ENCODE results near the gene ACAP3.

The ACAP3 gene

GRCh38 chr1:1299686-1300351 is 7.9 kb downstream of the ACAP3 start:
- DNase-seq (ENCODE audit: low read depth): no peak

DNA sequence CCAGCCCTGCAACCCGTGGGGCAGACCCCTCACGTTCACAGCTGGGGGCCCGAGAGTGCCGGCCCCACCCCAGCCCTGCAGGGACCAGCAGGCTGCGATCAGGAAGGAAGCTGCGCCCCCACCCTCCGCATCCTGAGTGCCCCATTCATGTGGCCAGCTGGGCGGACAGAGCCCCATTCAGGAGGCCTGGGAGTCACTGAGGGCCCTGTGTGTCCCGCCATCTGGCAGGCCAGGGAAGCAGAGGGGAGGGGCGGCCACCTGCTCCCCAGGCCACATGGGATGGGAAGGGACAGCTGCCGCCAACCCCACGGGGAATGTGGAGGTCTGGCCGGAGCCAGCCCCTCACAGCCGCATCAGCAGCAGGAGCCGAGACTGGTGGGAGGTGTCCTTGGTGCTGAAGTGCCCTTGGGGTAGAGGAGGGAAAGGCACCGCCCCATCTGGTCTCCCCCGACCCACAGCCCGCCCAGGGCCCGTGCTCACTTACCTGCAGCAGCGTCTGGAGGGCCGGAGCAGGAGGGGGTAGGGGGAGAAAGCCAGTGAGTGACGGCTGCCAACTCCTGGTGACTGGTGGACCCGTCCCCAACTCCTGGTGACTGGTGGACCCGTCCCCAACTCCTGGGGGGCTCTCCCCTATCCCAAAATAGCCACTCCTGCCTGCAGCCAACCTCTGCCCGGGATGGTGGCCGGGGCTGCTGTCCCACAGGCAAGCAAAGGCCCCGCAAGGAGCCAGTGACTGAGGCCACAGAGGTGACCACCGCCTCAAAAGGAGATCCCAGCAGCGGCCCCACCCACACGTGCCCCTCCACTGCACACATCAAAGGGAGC is 8.7 kb downstream of the ACAP3 start:
- DNase-seq (ENCODE audit: low read depth): no peak

- no peak for DNase-seq (ENCODE audit: low read depth)
These were observed 9.8 kb downstream of the ACAP3 start for GRCh38 chr1:1297802-1298424.

GRCh38 chr1:1296070-1297061 is 11.4 kb downstream of the ACAP3 start:
- DNase-seq (ENCODE audit: low read depth): no peak

GRCh38 chr1:1295154-1295923 is 12.4 kb downstream of the ACAP3 start:
- DNase-seq (ENCODE audit: low read depth): no peak

DNA sequence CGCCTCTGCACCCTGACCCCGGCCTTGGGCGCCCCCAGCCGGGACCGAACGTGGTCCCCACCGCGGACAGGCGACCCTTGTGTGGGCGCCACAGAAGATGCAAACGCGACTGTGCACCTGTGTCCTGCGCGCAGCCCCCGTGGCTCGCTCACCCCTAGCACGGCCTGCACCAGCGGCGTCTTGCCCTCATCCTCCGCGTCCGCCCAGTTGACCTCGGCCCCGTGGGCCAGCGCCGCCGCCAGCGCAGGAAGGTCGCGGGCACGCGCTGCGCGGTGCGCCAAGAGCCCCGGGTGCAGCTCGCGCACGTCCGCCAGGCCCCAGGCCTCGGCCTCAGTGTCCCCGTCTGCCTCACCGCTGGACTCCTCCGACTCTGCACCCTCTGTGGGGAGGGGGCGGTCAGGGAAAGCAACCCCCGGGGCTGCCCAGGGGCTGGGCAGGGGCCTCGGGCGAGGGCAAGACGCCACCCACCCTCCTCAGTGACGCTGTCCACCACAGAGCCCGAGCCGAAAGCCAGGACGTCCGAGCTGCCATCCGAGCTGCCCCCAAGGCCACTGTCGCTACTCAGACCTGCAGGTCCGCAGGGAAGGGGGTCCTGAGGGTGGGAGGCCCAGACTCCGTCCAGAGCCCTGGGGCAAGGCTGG is 13.4 kb downstream of the ACAP3 start:
- DNase-seq (ENCODE audit: low read depth): no peak

- no peak for DNase-seq (ENCODE audit: low read depth)
These were observed 14.2 kb downstream of the ACAP3 start for GRCh38 chr1:1293263-1294249.

DNA sequence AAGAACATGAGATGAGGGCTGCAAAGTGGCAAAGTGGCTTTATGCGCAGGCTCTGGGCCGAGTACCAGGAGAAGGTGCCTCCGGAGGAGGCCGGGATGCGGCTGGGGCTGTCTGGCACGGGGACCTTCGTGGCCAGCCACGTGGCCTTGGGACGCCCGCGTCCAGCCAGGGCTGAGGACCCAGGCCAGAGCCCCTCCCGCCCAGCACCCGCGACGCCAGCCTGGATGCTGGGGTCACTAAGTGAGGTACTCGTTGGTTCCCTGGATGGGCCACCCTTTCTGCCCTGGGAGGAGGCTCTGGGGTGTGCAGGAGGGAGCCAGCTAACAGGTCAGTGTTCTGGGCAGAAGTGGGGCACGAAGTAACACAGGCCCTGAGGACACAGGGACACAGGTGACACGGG is 14.9 kb downstream of the ACAP3 start:
- DNase-seq (ENCODE audit: low read depth): no peak

- DNase-seq (ENCODE audit: low read depth): no peak
These were observed 15.3 kb downstream of the ACAP3 start for GRCh38 chr1:1292442-1292779.

GRCh38 chr1:1291548-1292441 is 15.9 kb downstream of the ACAP3 start:
- peak; percentile 35 for DNase-seq (ENCODE audit: low read depth)

- DNase-seq (ENCODE audit: low read depth): no peak
These were observed 16.7 kb downstream of the ACAP3 start for GRCh38 chr1:1291023-1291528.

DNA sequence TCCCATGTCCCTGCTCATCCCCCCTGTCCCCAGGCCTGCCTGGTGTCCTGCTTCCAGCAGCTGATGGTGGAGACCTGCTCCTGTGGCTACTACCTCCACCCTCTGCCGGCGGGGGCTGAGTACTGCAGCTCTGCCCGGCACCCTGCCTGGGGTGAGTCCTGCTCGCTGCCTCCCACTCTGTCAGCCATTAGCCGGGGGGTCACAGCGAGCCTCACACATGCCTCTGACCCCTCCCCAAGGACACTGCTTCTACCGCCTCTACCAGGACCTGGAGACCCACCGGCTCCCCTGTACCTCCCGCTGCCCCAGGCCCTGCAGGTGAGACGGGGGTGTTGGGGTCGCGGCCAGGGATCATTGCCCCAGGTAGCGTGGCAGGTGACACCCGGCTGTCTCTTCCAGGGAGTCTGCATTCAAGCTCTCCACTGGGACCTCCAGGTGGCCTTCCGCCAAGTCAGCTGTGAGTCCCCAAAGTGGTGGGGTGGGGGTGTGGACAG is 17.4 kb downstream of the ACAP3 start:
- no peak for DNase-seq (ENCODE audit: low read depth)

GRCh38 chr1:1287288-1288110 is 20.2 kb downstream of the ACAP3 start:
- DNase-seq (ENCODE audit: low read depth): no peak

DNA sequence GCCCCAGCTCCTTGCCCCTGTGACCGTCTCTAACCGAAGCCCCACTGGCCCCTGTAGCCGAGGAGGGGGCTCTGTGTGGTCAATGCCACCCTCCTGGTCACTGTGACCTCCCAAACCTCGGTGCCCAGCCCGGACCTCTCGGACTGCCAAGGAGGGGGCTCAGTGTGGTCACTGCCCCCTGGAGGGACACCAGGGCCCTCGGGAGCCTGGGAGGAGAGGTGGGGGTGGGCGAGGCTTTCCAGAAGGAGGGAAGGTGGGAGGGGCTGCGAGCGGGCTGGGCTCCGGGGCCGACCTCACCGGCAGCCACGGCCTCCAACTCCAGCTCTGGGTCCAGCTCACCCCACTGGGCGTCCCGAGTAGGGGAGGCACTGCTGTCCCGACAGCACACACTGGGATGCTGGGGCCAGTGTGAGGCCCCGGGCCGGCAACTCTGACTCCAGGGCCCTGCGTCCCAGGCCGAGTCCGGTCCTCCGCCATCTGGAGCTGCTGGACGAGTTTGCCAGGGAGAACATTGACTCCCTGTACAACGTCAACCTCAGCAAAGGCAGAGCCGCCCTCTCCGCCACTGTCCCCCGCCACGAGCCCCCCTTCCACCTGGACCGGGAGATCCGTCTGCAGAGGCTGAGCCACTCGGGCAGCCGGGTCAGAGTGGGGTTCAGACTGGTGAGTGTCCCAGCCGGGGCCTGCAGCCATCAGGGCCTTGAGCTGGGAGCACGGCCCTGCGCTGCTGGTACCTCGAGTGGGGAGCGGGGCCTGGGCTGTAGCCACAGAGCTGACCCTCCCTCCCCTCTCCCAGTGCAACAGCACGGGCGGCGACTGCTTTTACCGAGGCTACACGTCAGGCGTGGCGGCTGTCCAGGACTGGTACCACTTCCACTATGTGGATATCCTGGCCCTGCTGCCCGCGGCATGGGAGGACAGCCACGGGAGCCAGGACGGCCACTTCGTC is 21.1 kb downstream of the ACAP3 start:
- DNase-seq (ENCODE audit: low read depth): no peak

DNA sequence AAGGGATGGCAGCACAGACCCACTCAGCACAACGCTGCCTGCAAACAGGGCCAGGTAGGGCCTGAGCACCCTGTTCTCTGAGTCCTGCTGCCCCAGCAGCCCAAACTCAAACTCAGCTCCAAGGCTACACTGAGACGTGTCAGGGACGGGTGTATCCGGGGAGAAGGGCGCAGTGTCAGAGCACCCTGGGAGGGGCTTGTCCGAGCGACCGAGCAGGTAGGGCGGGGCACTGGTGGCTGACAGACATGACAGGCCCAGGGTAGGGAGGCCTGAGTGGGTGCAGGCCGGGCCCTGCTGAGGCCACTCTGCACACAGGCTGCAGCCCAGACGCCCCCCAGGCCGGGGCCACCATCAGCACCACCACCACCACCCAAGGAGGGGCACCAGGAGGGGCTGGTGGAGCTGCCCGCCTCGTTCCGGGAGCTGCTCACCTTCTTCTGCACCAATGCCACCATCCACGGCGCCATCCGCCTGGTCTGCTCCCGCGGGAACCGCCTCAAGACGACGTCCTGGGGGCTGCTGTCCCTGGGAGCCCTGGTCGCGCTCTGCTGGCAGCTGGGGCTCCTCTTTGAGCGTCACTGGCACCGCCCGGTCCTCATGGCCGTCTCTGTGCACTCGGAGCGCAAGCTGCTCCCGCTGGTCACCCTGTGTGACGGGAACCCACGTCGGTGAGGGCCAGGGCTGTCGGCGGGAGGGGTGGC is 22.0 kb downstream of the ACAP3 start:
- DNase-seq (ENCODE audit: low read depth): no peak

Measured in activated T-helper 1 cell treated with Interleukin-2 at 50 U/mL for 16 hours (primary cell).